T-helper 1 cell (primary cell): ENCODE data around the gene TK1.
"Not testable (repeated sequence)": the region's sequence is repeated elsewhere in the genome, so short reads cannot be mapped to it uniquely, and the experiment has no call there.

ENCODE experiments used
- DNase-seq, 5 donors: peaks; one replicate each; pipeline ENCODE4 v3.0.0-alpha.2; 2012 to 2020
- total RNA-seq, 4 donors: gene quantifications; one replicate each; lab custom pipeline; 2026; lab: John Stamatoyannopoulos, UW

Gene TK1, protein sequence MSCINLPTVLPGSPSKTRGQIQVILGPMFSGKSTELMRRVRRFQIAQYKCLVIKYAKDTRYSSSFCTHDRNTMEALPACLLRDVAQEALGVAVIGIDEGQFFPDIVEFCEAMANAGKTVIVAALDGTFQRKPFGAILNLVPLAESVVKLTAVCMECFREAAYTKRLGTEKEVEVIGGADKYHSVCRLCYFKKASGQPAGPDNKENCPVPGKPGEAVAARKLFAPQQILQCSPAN
- total RNA-seq, result 0.54 to 3.0 (median 1.1) reads per million in 4 donors

- DNase-seq, result peak; percentile 61 to 96 (median 68)
Measured at GRCh38 chr17:78186692-78187595, at the start of gene TK1, which contains the start of gene AFMID. TK1 (minus strand) TSS chr17:78187052; CDS start chr17:78186994, 58 bp downstream. AFMID (plus strand) TSS chr17:78187362; CDS start chr17:78187371, 9 bp downstream.

GRCh38 chr17:78235885-78236284, 49.0 kb upstream of the TK1 start:
- no peak for DNase-seq

- not testable (repeated sequence) for DNase-seq
Measured at GRCh38 chr17:78235022-78235421, 48.2 kb upstream of the TK1 start.

- no peak for DNase-seq
Measured at GRCh38 chr17:78234261-78234865, 47.5 kb upstream of the TK1 start.

- DNase-seq, result no peak
Measured at GRCh38 chr17:78233678-78234077, 46.8 kb upstream of the TK1 start.

DNA sequence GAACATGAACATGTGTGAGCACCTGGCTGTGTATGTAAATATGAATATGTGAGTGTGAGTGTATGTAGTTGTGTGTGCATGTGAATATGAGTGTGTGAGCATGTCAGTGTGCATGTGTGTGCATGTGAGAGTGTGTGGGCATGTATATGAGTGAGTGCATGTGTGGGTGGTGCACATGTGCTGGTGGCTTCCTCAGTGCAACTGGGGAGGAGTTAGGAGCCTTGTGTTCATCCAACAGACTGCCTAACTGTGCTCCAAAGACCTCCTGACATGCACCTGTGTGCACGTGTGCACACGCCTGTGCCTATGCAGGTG, 46.0 kb upstream of the TK1 start:
- DNase-seq, result no peak

- DNase-seq, result no peak
Measured at GRCh38 chr17:78231991-78232858, 45.4 kb upstream of the TK1 start.

DNA sequence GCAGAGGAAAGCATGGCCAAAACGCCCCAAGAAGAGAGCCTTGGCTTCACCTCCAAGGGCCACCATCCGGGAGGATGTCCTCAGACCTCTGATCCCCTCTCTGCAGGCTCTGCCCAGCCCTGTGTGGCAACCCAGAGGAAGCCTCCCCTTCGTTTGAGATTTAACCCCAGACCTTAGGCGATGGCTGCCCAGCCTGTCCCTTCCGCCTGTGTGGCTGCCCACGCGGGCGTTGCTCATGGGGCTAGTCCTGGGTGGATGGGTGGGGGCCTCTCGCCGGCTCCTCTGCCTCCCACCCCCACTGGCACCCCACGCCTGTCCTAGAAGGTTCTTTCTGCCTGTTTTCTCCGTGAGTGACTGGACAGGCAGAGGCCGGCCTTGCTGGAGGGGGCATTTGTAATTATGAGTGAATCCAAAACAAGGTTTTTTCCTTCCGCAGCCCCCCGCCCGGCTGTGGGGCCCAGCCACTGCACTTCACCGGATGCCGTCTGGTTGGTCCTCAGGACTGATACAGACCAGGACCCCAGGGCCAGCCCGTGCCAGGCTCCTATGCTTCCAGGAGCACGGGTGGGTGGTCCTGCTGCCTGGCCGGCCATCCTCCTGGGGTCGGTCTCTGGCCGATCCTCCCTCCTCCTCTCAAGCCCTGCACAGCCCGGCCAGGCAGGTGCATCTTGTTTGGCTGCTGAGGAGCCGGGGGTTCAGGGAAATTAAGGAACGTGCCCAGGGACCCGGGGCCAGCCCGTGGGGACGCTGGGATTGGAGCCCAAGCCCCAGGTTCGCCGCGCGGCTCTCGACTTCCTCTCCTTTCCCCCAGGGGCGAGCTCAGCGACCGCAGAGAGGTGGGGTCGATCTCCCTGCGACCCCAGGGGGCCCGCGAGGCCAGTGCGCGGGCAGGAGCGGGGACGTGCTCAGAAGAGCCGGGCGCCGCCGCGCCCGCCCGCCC, 44.4 kb upstream of the TK1 start, which contains the start of gene TMEM235:
TMEM235 (plus strand) TSS at position 636 of the 940 bp plus-strand sequence. CDS start 393 bp downstream, outside the sequence.
- no peak for DNase-seq

GRCh38 chr17:78230252-78230962, 43.6 kb upstream of the TK1 start:
- DNase-seq, result no peak

- DNase-seq, result no peak
Measured at GRCh38 chr17:78228176-78228575, 41.3 kb upstream of the TK1 start.

DNA sequence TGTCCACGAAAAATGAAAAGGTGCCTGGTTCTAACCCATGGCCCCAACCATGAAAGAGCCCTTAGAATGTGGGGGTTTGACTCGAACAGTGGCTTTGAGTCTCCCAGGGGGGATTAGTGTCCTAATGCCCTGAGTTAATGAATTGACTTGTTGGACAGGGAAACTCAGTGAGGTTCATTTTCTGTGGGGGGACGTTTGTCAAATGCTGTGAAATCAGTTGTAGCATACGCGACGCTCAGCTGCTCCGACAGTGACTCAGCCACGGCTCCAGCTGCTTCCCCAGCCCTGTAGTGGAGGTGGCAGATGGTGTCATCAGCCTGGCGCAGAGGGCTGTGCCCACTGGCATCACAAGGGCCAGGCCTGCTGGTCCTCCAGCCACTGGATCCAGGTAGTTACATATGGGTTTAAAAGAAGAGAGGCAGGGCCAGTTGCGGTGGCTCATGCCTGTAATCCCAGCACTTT, 40.6 kb upstream of the TK1 start:
- DNase-seq, result no peak

GRCh38 chr17:78226759-78227454, 40.1 kb upstream of the TK1 start:
- no peak for DNase-seq

GRCh38 chr17:78226055-78226758, 39.4 kb upstream of the TK1 start:
- no peak for DNase-seq

GRCh38 chr17:78225088-78225865, 38.4 kb upstream of the TK1 start:
- DNase-seq, result no peak

- no peak for DNase-seq
Measured at GRCh38 chr17:78224231-78225087, 37.6 kb upstream of the TK1 start.

- DNase-seq, result no peak
Measured at GRCh38 chr17:78223765-78224164, 36.9 kb upstream of the TK1 start.

DNA sequence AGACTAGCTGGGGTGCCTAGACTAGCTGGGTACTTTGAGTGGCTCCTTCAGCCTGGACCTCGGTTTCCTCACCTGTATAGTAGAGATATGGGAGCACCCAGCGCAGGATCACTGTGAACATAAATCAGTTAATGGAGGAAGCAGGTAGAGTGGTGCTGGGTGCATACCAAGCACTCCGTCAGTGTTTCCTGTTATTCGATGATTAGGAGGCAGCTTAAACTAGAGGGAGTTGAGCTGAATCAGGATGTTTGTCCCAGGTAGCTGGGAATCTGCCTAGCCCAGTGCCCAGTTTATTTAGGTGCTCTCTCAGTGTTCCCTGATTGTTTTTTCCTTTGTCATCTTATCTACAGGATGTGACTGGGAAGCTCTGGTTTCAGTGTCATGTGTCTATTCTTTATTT, 36.2 kb upstream of the TK1 start:
- no peak for DNase-seq
